Nucleus accumbens (tissue), 56 donors: ENCODE results near the gene NGF.

Experiments used
- DNase-seq, 56 donors: peaks; one replicate each; lab custom pipeline; 2025; lab: John Stamatoyannopoulos, UW

Gene NGF

GRCh38 chr1:115284209-115284608, 53.8 kb downstream of the NGF start:
- DNase-seq, result no peak

DNA sequence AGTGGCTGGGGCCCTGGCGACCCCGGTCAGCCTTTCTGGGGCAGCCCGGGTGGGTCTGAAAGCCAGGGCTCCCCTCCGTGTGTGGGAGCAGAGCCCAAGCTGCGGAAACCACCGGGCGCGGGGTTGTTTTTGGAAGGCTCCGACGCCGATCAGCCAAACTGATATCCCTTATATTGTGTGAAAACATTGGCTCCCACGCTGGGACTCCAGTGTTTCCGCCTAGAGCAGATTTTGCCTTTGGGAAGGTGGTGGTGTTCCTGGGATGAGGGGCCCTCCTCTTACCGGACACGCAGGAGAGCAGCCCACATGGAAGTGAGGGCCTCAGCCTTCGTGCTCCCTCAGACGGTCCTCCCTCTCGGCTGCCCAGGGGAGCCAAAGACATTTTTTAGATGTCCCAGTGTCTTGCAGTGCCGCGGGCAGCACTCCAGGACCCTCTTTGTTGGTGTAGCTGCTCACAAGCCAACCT, 54.3 kb downstream of the NGF start:
- DNase-seq, result no peak

DNA sequence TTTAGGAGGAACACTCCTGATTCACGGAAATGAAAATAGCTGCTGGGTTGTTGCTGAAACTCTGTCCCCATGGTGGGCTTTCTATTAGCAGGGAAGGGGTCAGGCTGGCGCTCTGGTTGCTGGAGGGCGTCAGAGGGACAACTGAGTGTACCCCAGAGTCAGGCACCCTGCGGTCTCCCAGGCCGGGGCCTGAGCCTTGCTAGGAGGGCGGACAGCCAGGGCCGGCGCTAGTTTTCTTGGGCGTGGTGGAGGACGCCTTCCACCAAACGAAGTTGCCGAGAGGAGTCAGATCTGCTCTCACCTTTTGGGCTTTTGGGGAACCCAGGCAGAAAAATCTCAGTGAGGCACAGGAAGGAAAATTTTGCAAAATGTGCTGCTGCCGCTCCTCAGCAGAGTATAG, 54.8 kb downstream of the NGF start:
- DNase-seq, result no peak

GRCh38 chr1:115282807-115283208, 55.2 kb downstream of the NGF start:
- peak in 7 of 56 donors; percentile 1 to 10 (median 7) for DNase-seq

DNA sequence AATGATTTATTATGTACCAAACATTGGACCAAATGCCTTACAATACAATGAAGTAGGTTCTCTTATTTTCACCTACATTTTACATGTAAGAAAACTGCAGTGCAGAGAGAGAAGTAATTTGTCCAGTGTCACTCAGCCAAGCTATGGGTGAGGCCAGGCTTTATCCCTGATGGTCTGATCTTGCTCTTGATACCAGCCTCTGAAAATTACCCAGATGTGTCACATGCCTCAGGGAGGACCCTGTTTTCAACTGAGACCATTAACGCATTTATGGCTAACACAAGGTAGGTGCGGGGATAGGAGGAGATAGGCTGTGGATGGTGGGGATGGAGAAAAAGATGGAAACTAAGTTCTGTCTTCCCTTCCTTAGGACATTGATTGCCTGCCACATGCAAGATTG, 56.9 kb downstream of the NGF start:
- DNase-seq, result no peak

- no peak for DNase-seq
Observed at GRCh38 chr1:115280064-115280463, 58.0 kb downstream of the NGF start.

GRCh38 chr1:115278211-115278610, 59.8 kb downstream of the NGF start:
- no peak for DNase-seq

GRCh38 chr1:115277276-115277675, 60.8 kb downstream of the NGF start:
- DNase-seq, result no peak

DNA sequence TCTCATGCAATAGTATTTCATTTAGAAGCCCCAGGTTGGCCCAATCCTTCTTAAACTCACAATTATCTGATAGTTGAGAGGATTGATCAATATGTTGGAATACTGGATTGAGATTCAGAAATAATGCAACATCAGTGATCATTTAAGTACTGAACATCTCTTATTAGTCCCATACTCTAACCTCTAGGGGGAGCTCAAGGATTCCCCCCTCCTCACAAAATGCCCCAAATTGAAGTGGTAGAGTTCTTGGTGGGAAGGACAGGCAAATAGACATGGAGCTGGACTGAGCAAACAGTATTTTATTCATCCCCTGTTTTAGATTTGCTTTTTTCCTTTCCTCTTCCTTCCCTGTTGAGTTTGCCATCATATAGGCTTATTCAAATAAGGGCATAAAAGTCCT, 62.8 kb downstream of the NGF start:
- DNase-seq, result no peak

- DNase-seq, result no peak
Observed at GRCh38 chr1:115274467-115274866, 63.6 kb downstream of the NGF start.

- no peak for DNase-seq
Observed at GRCh38 chr1:115266729-115267421, 71.2 kb downstream of the NGF start.

DNA sequence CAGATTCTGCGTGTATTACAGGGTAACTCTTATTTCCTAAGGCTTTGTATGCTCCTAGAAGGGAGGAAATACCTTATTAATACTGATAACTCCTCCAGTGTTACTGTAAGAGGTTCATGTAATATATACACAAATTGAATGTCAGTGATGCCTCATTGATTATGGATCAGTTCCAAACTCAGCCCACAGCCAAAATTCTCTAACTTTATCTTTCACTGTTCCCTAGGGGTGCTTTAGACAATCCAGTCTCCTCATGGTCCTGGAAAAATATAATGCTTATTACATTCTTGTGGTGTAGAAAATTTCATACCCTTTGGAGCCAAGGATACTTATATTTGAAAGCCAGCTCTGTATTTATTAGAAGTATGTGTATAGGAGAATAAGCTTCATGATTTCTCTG, 73.0 kb downstream of the NGF start:
- no peak for DNase-seq

DNA sequence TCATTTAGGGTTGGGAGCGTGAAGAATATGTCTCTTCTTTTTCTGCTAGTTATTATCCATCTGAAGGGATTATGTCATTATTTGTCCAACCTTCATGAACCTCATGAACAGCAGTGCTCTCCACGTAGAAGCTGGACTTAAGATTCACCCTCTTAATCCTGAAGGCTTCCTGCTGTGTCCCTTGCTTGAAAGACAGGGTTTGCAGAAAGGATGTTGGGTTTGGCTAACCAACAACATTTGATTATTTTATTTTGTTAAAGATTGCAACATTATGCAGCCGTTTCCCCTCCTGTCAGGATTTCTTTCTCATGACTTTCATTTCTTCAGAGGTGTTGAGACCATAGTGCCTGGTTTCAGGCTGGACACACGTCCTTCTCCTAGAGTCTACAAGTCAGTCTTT, 75.2 kb downstream of the NGF start:
- DNase-seq, result no peak

GRCh38 chr1:115261496-115261895, 76.6 kb downstream of the NGF start:
- DNase-seq, result no peak

GRCh38 chr1:115258302-115258866, 79.7 kb downstream of the NGF start:
- DNase-seq, result no peak

DNA sequence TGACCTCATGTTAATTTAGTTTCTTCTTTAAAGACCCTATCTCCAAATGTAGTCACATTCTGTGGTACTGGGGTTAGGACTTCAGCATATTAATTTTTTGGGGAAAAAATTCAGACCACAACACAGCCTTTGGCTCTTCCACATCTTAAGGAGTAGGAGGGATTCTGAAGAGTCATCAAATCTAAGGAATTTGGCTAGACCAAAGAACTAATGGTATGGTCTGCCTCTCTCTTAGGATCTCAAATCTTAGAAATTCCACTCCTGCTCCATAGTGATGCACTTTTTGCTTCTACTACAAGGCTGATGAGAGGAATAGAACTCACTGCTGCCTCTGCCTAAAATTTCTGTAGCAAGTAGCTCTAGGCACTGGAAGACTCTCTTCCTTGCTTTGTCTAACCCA, 80.5 kb downstream of the NGF start:
- no peak for DNase-seq

DNA sequence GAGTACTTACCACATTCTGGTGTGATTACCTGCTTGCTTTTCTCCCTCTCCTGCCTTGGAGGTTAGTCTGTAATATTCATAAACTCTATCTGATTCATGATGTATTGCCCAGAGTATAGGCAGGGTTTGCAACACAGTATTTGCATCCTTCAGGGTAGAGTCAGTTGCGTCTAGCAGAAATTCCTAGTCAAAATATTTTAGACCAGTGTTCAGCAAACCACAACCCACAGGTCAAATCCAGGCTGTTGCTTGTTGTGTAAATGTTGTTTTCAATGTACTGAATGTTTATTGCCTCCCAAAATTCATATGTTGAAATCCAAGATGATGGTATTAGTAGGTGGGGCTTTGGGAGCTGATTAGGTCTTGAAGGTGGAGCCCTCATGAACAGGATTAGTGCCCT, 82.9 kb downstream of the NGF start:
- no peak for DNase-seq

GRCh38 chr1:115252585-115252984, 85.5 kb downstream of the NGF start:
- no peak for DNase-seq

GRCh38 chr1:115251856-115252255, 86.2 kb downstream of the NGF start:
- no peak for DNase-seq

DNA sequence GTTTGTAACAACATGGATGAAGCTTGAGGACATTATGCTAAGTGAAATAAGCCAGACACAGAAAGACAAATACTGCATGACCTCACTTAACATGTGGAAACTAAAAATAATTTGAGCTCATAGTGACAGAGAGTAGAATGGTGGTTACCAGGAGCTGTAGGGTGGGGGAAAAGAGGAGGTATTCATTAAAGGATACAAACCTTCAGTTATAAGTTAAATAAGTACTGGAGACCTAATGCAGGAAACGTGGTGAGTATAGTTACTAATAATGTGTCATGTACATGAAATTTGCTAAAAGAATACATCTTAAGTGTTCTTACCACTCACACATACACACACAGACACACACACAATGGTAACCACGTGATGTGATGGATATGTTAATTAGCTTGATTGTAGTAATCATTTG, 86.7 kb downstream of the NGF start:
- DNase-seq, result no peak

DNA sequence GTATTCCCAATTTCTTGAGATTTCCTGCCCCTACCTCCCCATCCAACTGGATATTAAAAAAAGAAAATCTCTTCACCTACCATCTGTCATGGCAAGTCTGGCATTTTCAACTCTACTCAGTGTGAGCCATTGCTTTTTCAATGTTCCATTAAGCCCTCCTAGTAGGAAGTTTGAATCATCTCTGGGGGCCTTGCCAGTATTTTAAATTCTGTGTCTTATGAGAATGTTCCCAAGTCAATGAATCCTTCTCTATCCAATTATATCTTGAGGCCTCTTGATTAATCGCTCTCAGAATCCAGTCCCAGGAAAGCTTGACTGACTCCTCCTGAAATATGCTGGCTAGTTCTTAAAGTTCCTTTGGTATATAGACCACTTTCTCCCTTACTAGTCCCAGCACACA, 91.5 kb downstream of the NGF start:
- no peak for DNase-seq

GRCh38 chr1:115245227-115245626, 92.8 kb downstream of the NGF start:
- DNase-seq, result no peak

DNA sequence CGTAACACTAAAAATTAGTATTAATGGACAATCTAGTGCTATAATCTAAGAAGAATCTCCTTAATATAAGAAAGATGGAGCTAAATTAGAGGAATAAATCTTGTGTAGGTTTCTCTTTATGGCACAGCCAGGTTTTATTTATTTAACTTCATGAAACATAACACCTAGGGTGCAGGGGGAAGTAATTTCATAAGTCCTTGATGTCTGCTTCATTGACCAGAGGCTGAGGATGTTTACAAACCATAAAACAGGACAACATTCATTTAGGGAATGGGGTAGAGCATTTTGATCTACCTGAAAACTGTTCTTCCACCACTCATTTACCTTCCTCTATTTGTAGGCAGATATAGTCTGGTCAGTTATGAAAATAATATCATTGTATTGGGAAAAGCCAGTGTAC, 95.5 kb downstream of the NGF start:
- DNase-seq, result no peak
